GM13976 (cell line): Measurements from ENCODE around the gene DNAH14.

Experiments used
- DNase-seq: peaks from one replicate; pipeline ENCODE4 v3.0.0; 2012; ENCODE audit warnings: low spot score
- in situ Hi-C: fragments of 300-500 bp; cut with MboI; formaldehyde crosslinking; loops from one replicate; pipeline ENCODE4 v1.12.0; 2022; ENCODE audit warnings: low sequenced_read_pairs, mixed read lengths, inconsistent platforms; ENCODE audit not compliant: unreplicated experiment
- TF ChIP-seq, protein P1 (sequence below): IDR thresholded peaks from 2 replicates; pipeline ENCODE4 v1.5.1; 2012; ENCODE audit warnings: borderline replicate concordance, mild to moderate bottlenecking; ENCODE audit not compliant: insufficient read depth; ENCODE audit errors: extremely low read depth, missing control alignments, control extremely low read depth

The DNAH14 gene

DNA sequence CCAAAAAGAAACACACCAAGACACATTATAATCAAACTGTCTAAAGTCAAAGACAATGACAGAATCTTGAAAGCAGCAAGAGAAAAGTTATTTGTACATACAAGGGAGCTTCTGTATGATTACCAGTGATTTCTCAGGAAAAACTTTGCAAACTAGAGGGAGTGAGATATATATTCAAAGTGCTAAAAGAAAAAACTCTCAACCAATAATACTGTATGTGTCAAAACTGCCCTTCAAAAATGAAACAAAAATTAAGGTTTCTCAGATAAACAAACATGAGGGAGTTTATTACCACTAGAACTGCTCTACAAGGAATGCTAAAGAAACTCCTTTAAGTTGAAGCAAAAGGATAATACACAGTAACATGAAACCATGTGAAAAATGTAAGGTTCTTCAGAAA is 418.9 kb downstream of the DNAH14 start:
- no peak for DNase-seq
- in situ Hi-C loops, result no loop called here
- TF ChIP-seq, protein P1, sequence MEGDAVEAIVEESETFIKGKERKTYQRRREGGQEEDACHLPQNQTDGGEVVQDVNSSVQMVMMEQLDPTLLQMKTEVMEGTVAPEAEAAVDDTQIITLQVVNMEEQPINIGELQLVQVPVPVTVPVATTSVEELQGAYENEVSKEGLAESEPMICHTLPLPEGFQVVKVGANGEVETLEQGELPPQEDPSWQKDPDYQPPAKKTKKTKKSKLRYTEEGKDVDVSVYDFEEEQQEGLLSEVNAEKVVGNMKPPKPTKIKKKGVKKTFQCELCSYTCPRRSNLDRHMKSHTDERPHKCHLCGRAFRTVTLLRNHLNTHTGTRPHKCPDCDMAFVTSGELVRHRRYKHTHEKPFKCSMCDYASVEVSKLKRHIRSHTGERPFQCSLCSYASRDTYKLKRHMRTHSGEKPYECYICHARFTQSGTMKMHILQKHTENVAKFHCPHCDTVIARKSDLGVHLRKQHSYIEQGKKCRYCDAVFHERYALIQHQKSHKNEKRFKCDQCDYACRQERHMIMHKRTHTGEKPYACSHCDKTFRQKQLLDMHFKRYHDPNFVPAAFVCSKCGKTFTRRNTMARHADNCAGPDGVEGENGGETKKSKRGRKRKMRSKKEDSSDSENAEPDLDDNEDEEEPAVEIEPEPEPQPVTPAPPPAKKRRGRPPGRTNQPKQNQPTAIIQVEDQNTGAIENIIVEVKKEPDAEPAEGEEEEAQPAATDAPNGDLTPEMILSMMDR, result no peak

- in situ Hi-C loops, result no loop called here
- DNase-seq, result no peak
- TF ChIP-seq, protein P1, result no peak
These were observed 420.4 kb downstream of the DNAH14 start for GRCh38 chr1:225349826-225350225.

- in situ Hi-C loops, result no loop called here
- TF ChIP-seq, protein P1, result no peak
- no peak for DNase-seq
These were observed 421.4 kb downstream of the DNAH14 start for GRCh38 chr1:225350872-225351271.

- TF ChIP-seq, protein P1, result no peak
- no peak for DNase-seq
- in situ Hi-C loops, result no loop called here
These were observed 425.4 kb downstream of the DNAH14 start for GRCh38 chr1:225354906-225355305.

DNA sequence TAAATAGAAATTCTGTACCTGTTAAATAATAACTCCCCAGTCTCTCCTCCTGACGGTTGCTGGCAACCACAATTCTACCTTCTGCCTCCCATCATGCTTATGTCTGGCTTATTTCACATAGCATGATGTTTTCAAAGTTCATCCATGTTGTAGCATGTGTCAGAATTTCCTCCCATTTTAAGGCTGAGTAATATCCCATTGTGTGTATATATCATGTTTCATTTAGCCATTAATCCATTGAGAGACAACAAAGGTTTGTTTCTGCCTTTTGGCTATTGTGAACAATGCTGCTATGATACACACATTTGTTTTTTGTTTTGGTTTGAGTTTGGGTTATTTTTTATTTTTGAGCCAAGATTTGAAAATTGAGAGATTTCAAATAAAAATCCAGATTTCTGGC is 426.4 kb downstream of the DNAH14 start:
- in situ Hi-C loops, result no loop called here
- TF ChIP-seq, protein P1, result no peak
- no peak for DNase-seq

DNA sequence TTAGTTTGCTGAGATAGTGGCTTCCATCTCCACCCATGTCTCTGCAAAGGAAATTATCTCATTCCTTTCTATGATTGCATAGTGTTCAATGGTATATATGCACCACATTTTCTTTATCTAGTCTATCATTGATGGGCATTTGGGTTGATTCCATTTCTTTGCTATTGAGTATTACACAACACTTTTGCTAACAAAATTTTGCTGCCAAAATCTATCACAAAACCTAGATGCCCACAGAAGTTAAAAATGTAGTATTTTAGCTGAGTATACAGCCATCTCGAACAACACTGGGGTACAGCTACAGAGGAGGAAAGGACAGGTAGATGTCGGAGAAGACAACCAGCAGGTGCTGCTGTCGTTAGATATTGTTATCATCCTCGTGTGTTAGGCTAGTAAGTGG is 430.6 kb downstream of the DNAH14 start:
- in situ Hi-C loops, result no loop called here
- TF ChIP-seq, protein P1, result no peak
- no peak for DNase-seq

GRCh38 chr1:225361176-225361575 is 431.7 kb downstream of the DNAH14 start:
- DNase-seq, result no peak
- TF ChIP-seq, protein P1, result no peak
- in situ Hi-C loops, result no loop called here
